Keratinocyte (primary cell): Measurements from ENCODE around the gene CAMK2D. TPM values are rescaled to one million over a fixed set of nuclear protein-coding genes. Genes with fewer than 3 reads are reported as not detected.

ENCODE experiments used
- DNase-seq: peaks from one replicate; pipeline ENCODE4 v3.0.0-alpha.2; 2011; ENCODE audit warnings: low read depth, missing footprints, low spot score
- FAIRE-seq: peaks from 2 replicates; lab custom pipeline; 2011; peaks lifted over from hg19 to GRCh38; lab: Jason Lieb, UNC
- H2AFZ ChIP-seq: 2 replicates; pipeline ENCODE4 v1.6.0; 2012; ENCODE audit warnings: low read length, control low read depth, inconsistent platforms; ENCODE audit not compliant: control insufficient read depth
- H3K27ac ChIP-seq: 2 replicates; pipeline ENCODE4 v1.5.1; 2011; ENCODE audit warnings: low read length; ENCODE audit not compliant: control insufficient read depth, insufficient read depth
- H3K27me3 ChIP-seq: 3 replicates; pipeline ENCODE4 v1.6.0; 2011; ENCODE audit warnings: low read length; ENCODE audit not compliant: control insufficient read depth, insufficient read depth; ENCODE audit errors: extremely low read depth
- H3K36me3 ChIP-seq, 2 experiments: 2 replicates in 1 of 2; 3 replicates in 1 of 2; pipeline ENCODE4 v1.5.1; 2011; ENCODE audit warnings: low read length in 2 of 2, mild to moderate bottlenecking in 1 of 2; ENCODE audit not compliant: control insufficient read depth in 2 of 2, insufficient read depth in 2 of 2; ENCODE audit errors: extremely low read depth in 1 of 2
- H3K4me1 ChIP-seq: 3 replicates; pipeline ENCODE4 v1.5.1; 2011; ENCODE audit warnings: low read length; ENCODE audit not compliant: control insufficient read depth, insufficient read depth; ENCODE audit errors: extremely low read depth
- H3K4me2 ChIP-seq: 3 replicates; pipeline ENCODE4 v1.6.0; 2011; ENCODE audit warnings: low read depth, low read length; ENCODE audit not compliant: control insufficient read depth, insufficient read depth; ENCODE audit errors: extremely low read depth
- H3K4me3 ChIP-seq, 3 experiments: fragments of 200-600 bp in 1 of 3; sonication (generic) in 1 of 3; 2 replicates in 2 of 3; 3 replicates in 1 of 3; pipeline ENCODE4 v1.5.1; 2011 to 2016; ENCODE audit warnings: low read length in 3 of 3, mild to moderate bottlenecking in 3 of 3, control low read depth in 2 of 3, inconsistent platforms in 1 of 3, low read depth in 1 of 3, mixed read lengths in 1 of 3, mixed run types in 1 of 3, moderate library complexity in 1 of 3; ENCODE audit not compliant: control insufficient read depth in 2 of 3, insufficient read depth in 2 of 3; ENCODE audit errors: extremely low read depth in 1 of 3
- H3K79me2 ChIP-seq: 2 replicates; pipeline ENCODE4 v1.6.0; 2012; ENCODE audit warnings: low read length; ENCODE audit not compliant: control insufficient read depth, insufficient read depth
- H3K9ac ChIP-seq: 3 replicates; pipeline ENCODE4 v1.6.0; 2011; ENCODE audit warnings: low read length; ENCODE audit not compliant: control insufficient read depth, insufficient read depth; ENCODE audit errors: extremely low read depth
- H3K9me1 ChIP-seq: 3 replicates; pipeline ENCODE4 v1.6.0; 2011; ENCODE audit warnings: low read length; ENCODE audit not compliant: control insufficient read depth, insufficient read depth; ENCODE audit errors: extremely low read depth
- H3K9me3 ChIP-seq: 2 replicates; pipeline ENCODE4 v1.5.1; 2012; ENCODE audit warnings: low read depth, low read length; ENCODE audit not compliant: control insufficient read depth
- H4K20me1 ChIP-seq: 3 replicates; pipeline ENCODE4 v1.6.0; 2011; ENCODE audit warnings: low read length; ENCODE audit not compliant: control insufficient read depth, insufficient read depth; ENCODE audit errors: extremely low read depth
- CTCF ChIP-seq, 3 experiments: IDR thresholded peaks in 1 of 3; conservative IDR thresholded peaks in 1 of 3; optimal IDR thresholded peaks in 1 of 3; 2 replicates in 2 of 3; 3 replicates in 1 of 3; pipeline versions ENCODE3 to v1.5.1; 2011; ENCODE audit warnings: low read length in 3 of 3, mild to moderate bottlenecking in 3 of 3, moderate library complexity in 2 of 3, control low read depth in 1 of 3, inconsistent platforms in 1 of 3; ENCODE audit not compliant: insufficient read depth in 2 of 3; ENCODE audit errors: extremely low read depth in 1 of 3
- EZH2 ChIP-seq: IDR thresholded peaks from one replicate; pipeline ENCODE4 v1.6.1; 2012; ENCODE audit warnings: inconsistent platforms, mild to moderate bottlenecking, low read length, moderate library complexity
- dilution Hi-C: fragments of 300-500 bp; cut with MboI; formaldehyde crosslinking; loops from one replicate; pipeline ENCODE4 v1.7.0; 2020; ENCODE audit warnings: low sequenced_read_pairs; ENCODE audit not compliant: extremely low pct_ligation_motif_present
- polyA plus RNA-seq, 5 experiments: library from polyadenylated mRNA; depleted of rRNA in 3 of 5; stranded (reverse) in 3 of 5; stranded (forward) in 1 of 5; unstranded in 1 of 5; fragments of >200 nt; gene quantifications; 1 replicate in 1 of 5; 2 replicates in 3 of 5; 3 replicates in 1 of 5; pipeline versions ENCODE4 v1.2.1 to v1.2.3, GENCODE V29; 2011 to 2012; ENCODE audit warnings: missing spikeins in 2 of 5, low read depth in 1 of 5, low replicate concordance in 1 of 5

Gene CAMK2D
- polyA plus RNA-seq, 1 donor (not counting 4 experiments of a cell fraction or from before 2014, with no cell fraction given): 18.8 TPM

- no peak overlapping the region for H3K9ac ChIP-seq
- FAIRE-seq (no peak), DNase-seq (no peak)
- H3K9me3 ChIP-seq: no peaks in the 10 kb centered on the region
- TF ChIP-seq EZH2: no peak
- no peak for TF ChIP-seq CTCF (optimal IDR thresholded peaks at IDR 0.05 in 1 of 3, IDR thresholded peaks at IDR 0.05 in 1 of 3, conservative IDR thresholded peaks at IDR 0.05 in 1 of 3; ENCODE audit: extremely low read depth in 1 of 3, insufficient read depth in 2 of 3, low read length in 3 of 3)
- no peaks in the 10 kb centered on the region for H3K36me3 ChIP-seq
- no peaks in the 10 kb centered on the region for H4K20me1 ChIP-seq
- H3K27ac ChIP-seq: no peak overlapping the region
- dilution Hi-C loops: no loop called here
- no peak overlapping the region for H2AFZ ChIP-seq
- no peak overlapping the region for H3K4me3 ChIP-seq
- H3K9me1 ChIP-seq: no peaks in the 10 kb centered on the region
- peaks cover 12% of the 10 kb centered on the region for H3K4me1 ChIP-seq
- H3K4me2 ChIP-seq: no peak overlapping the region
- no peaks in the 10 kb centered on the region for H3K27me3 ChIP-seq
- no peaks in the 10 kb centered on the region for H3K79me2 ChIP-seq
Measured at GRCh38 chr4:113788888-113789287, 27.4 kb upstream of the CAMK2D start.

- no peak overlapping the region for H2AFZ ChIP-seq
- TF ChIP-seq CTCF (optimal IDR thresholded peaks at IDR 0.05 in 1 of 3, IDR thresholded peaks at IDR 0.05 in 1 of 3, conservative IDR thresholded peaks at IDR 0.05 in 1 of 3; ENCODE audit: extremely low read depth in 1 of 3, insufficient read depth in 2 of 3, low read length in 3 of 3) (no peak), EZH2 (no peak)
- no peaks in the 10 kb centered on the region for H3K27me3 ChIP-seq
- H3K9me1 ChIP-seq: no peaks in the 10 kb centered on the region
- no peak overlapping the region for H3K27ac ChIP-seq
- DNase-seq (no peak), FAIRE-seq (no peak)
- H3K9ac ChIP-seq: no peak overlapping the region
- H3K4me1 ChIP-seq: peaks cover 12% of the 10 kb centered on the region
- no peaks in the 10 kb centered on the region for H3K36me3 ChIP-seq
- no peaks in the 10 kb centered on the region for H3K9me3 ChIP-seq
- no peaks in the 10 kb centered on the region for H4K20me1 ChIP-seq
- H3K4me3 ChIP-seq: no peak overlapping the region
- H3K4me2 ChIP-seq: no peak overlapping the region
- H3K79me2 ChIP-seq: no peaks in the 10 kb centered on the region
- dilution Hi-C loops: no loop called here
Measured at GRCh38 chr4:113785781-113786180, 24.2 kb upstream of the CAMK2D start.
